HepG2 (cell line): ENCODE measurements around the gene HOXA13. TPM values are rescaled to one million over a fixed set of nuclear protein-coding genes. Genes with fewer than 3 reads are reported as not detected.

ENCODE experiments used
- ATAC-seq: fragments of 200-7000 bp; cut with Tn5 transposase; 3 replicates; pipeline ENCODE4 v1.9.1; 2020; ENCODE audit warnings: mild to moderate bottlenecking, moderate library complexity
- BruUV-seq: library from RNA; stranded (reverse); fragments of 400-500 nt; replicated peaks from 2 replicates; lab custom pipeline; 2021; lab: Mats Ljungman, UMichigan
- CTCF ChIA-PET: fragments of 300-600 bp; formaldehyde crosslinking; extraction: SDS; loops from one replicate; lab custom pipeline; 2021; ENCODE audit warnings: low total read pairs, inconsistent platforms, low intra/inter-chr PET ratio; lab: Yijun Ruan, JAX
- POLR2A ChIA-PET: fragments of 350-600 bp; sonication (Branson Sonifier 250); formaldehyde crosslinking; loops from one replicate; lab custom pipeline; 2020; ENCODE audit warnings: antibody characterized with exemption, inconsistent platforms; lab: Yijun Ruan, JAX
- DNase-seq: peaks from one replicate; pipeline ENCODE4 v3.0.0-alpha.2; 2015; ENCODE audit warnings: low spot score
- FAIRE-seq: peaks from 3 replicates; lab custom pipeline; 2011; peaks lifted over from hg19 to GRCh38; lab: Jason Lieb, UNC
- H2AFZ ChIP-seq: one replicate; pipeline ENCODE4 v1.6.1; 2011; ENCODE audit warnings: low read length, inconsistent platforms
- H3K27ac ChIP-seq: fragments of 300-600 bp; 3 replicates; pipeline ENCODE4 v1.8.0; 2011; ENCODE audit warnings: mixed run types, mild to moderate bottlenecking, mixed read lengths, low read length, inconsistent platforms; ENCODE audit not compliant: insufficient read depth; ENCODE audit errors: extremely low read length
- H3K27me3 ChIP-seq, 2 experiments: fragments of 200-600 bp in 1 of 2; 2 replicates in 1 of 2; 3 replicates in 1 of 2; pipeline versions ENCODE4 v1.6.0 to v1.8.0; 2011; ENCODE audit warnings: low read length in 2 of 2, mild to moderate bottlenecking in 2 of 2, moderate library complexity in 2 of 2, inconsistent platforms in 1 of 2; ENCODE audit not compliant: insufficient read depth in 2 of 2, control insufficient read depth in 1 of 2
- H3K36me3 ChIP-seq, 2 experiments: fragments of 200-600 bp in 1 of 2; replicated peaks in 1 of 2; 2 replicates in 1 of 2; 3 replicates in 1 of 2; pipeline versions ENCODE4 v1.5.1 to v1.8.0; 2011; ENCODE audit warnings: low read length in 2 of 2, inconsistent platforms in 1 of 2; ENCODE audit not compliant: insufficient read depth in 2 of 2, control insufficient read depth in 1 of 2
- H3K4me1 ChIP-seq: 2 replicates; pipeline ENCODE4 v1.5.1; 2012; ENCODE audit warnings: low read length, inconsistent platforms; ENCODE audit not compliant: insufficient read depth
- H3K4me2 ChIP-seq: 2 replicates; pipeline ENCODE4 v1.6.0; 2011; ENCODE audit warnings: low read depth, low read length, inconsistent platforms
- H3K4me3 ChIP-seq, 3 experiments: fragments of 200-600 bp in 1 of 3; sonication (generic), shearing (Covaris generic) in 1 of 3; replicated peaks in 1 of 3; 2 replicates each; pipeline ENCODE4 v1.5.1; 2011 to 2016; ENCODE audit warnings: low read length in 3 of 3, inconsistent platforms in 2 of 3, low read depth in 2 of 3, mild to moderate bottlenecking in 2 of 3, control low read depth in 1 of 3, mixed read lengths in 1 of 3; ENCODE audit not compliant: insufficient read depth in 1 of 3
- H3K79me2 ChIP-seq: one replicate; pipeline ENCODE4 v1.6.1; 2011; ENCODE audit warnings: low read length, inconsistent platforms; ENCODE audit not compliant: insufficient read depth
- H3K9ac ChIP-seq: 2 replicates; pipeline ENCODE4 v1.6.0; 2011; ENCODE audit warnings: mild to moderate bottlenecking, low read depth, low read length, inconsistent platforms; ENCODE audit not compliant: insufficient read depth
- H3K9me3 ChIP-seq: 2 replicates; pipeline ENCODE4 v1.5.1; 2012; ENCODE audit warnings: mild to moderate bottlenecking, low read length
- H4K20me1 ChIP-seq: 2 replicates; pipeline ENCODE4 v1.6.0; 2011; ENCODE audit warnings: inconsistent platforms, mild to moderate bottlenecking, low read length, moderate library complexity; ENCODE audit not compliant: insufficient read depth
- HNRNPLL ChIP-seq: fragments of 200-400 bp; formaldehyde crosslinking; IDR thresholded peaks from 2 replicates; pipeline ENCODE4 v1.6.1; 2017; ENCODE audit warnings: mild to moderate bottlenecking, low read depth, low read length; ENCODE audit not compliant: poor library complexity, severe bottlenecking
- KDM5A ChIP-seq: fragments of 200-600 bp; sonication (generic); IDR thresholded peaks from 2 replicates; pipeline ENCODE4 v1.7.0; 2018; ENCODE audit warnings: antibody characterized with exemption, mild to moderate bottlenecking, low read length, borderline replicate concordance
- MLX ChIP-seq: IDR thresholded peaks from 2 replicates; pipeline ENCODE4 v1.6.1; 2016
- MTF2 ChIP-seq: sonication (generic); formaldehyde crosslinking; IDR thresholded peaks from 2 replicates; pipeline ENCODE4 v1.5.0; 2020; ENCODE audit warnings: missing genetic modification reagents, borderline replicate concordance
- MXI1 ChIP-seq: IDR thresholded peaks from 3 replicates; pipeline ENCODE4 v1.6.1; 2012; ENCODE audit warnings: low read depth, low read length, inconsistent platforms, borderline replicate concordance
- MYPOP ChIP-seq: sonication (generic); formaldehyde crosslinking; IDR thresholded peaks from 2 replicates; pipeline ENCODE4 v1.8.1; 2023; ENCODE audit warnings: mild to moderate bottlenecking, moderate library complexity, missing genetic modification reagents
- PAX8 ChIP-seq: sonication (generic); formaldehyde crosslinking; IDR thresholded peaks from 2 replicates; pipeline ENCODE4 v1.8.0; 2022; ENCODE audit warnings: mild to moderate bottlenecking, missing genetic modification reagents, borderline replicate concordance
- PCBP1 ChIP-seq: fragments of 200-400 bp; formaldehyde crosslinking; IDR thresholded peaks from 2 replicates; pipeline ENCODE4 v1.6.1; 2017; ENCODE audit warnings: mild to moderate bottlenecking, low read depth, low read length, borderline replicate concordance
- POGK ChIP-seq: sonication (generic); formaldehyde crosslinking; conservative IDR thresholded peaks from 2 replicates; pipeline ENCODE4 v1.8.0; 2022; ENCODE audit warnings: mild to moderate bottlenecking, moderate library complexity, missing genetic modification reagents
- WIZ ChIP-seq: sonication (generic); formaldehyde crosslinking; IDR thresholded peaks from 2 replicates; pipeline ENCODE4 v1.5.1; 2020; ENCODE audit warnings: mild to moderate bottlenecking, missing genetic modification reagents
- XRCC5 ChIP-seq: fragments of 200-400 bp; formaldehyde crosslinking; optimal IDR thresholded peaks from 2 replicates; pipeline ENCODE3; 2017; ENCODE audit warnings: mild to moderate bottlenecking, low read length
- ZFP37 ChIP-seq: sonication (generic); formaldehyde crosslinking; IDR thresholded peaks from 2 replicates; pipeline ENCODE4 v1.4.0; 2020; ENCODE audit warnings: missing genetic modification reagents, borderline replicate concordance
- ZNF331 ChIP-seq: sonication (generic); formaldehyde crosslinking; IDR thresholded peaks from 2 replicates; pipeline ENCODE4 v1.4.0; 2020; ENCODE audit warnings: missing genetic modification reagents
- ZNF687 ChIP-seq: sonication (generic); formaldehyde crosslinking; IDR thresholded peaks from 2 replicates; pipeline ENCODE4 v1.5.1; 2020; ENCODE audit warnings: mild to moderate bottlenecking, missing genetic modification reagents, moderate library complexity
- ZZZ3 ChIP-seq: sonication (generic); formaldehyde crosslinking; IDR thresholded peaks from 2 replicates; pipeline ENCODE4 v1.4.0; 2020; ENCODE audit warnings: missing genetic modification reagents, mild to moderate bottlenecking, borderline replicate concordance
- WGBS: methylation state at CpG from one replicate; pipeline ENCODE4 v1.1.6; 2017; ENCODE audit warnings: low lambda C conversion rate; 5-methylcytosine and 5-hydroxymethylcytosine counted together
- in situ Hi-C: cut with HindIII; loops from 2 replicates; pipeline ENCODE4 v1.10.0; 2017; ENCODE audit warnings: low pct_unique_long_range_greater_than_20kb; ENCODE audit not compliant: extremely low pct_ligation_motif_present
- intact Hi-C: fragments of 100-400 bp; cut with micrococcal nuclease; formaldehyde crosslinking; loops from one replicate; pipeline ENCODE4 v1.10.0; 2022; ENCODE audit not compliant: unreplicated experiment
- polyA plus RNA-seq, 8 experiments: library from polyadenylated mRNA; depleted of rRNA in 3 of 8; stranded (reverse) in 7 of 8; unstranded in 1 of 8; fragments of >200 nt; fragmentation: Illumina TruSeq in 4 of 8; extraction: Trizol in 4 of 8; gene quantifications; 2 replicates each; pipeline versions ENCODE4 v1.2.1 to v1.2.3, GENCODE V29; 2011 to 2016; ENCODE audit warnings: low read depth in 4 of 8, missing spikeins in 1 of 8, mixed read lengths in 1 of 8; ENCODE audit not compliant: insufficient read depth in 1 of 8
- total RNA-seq, 5 experiments: library from RNA; depleted of rRNA; stranded (reverse); fragments of >200 nt; fragmentation: Illumina TruSeq; extraction: Trizol; gene quantifications; 2 replicates each; pipeline ENCODE4 v1.2.3, GENCODE V29; 2016; ENCODE audit warnings: low read depth in 1 of 5

The HOXA13 gene
- total and polyA plus RNA-seq, 2 of the 13 experiments (the other 11 are each of a cell fraction or from before 2014, with no cell fraction given): 0.01 to 0.04 TPM

GRCh38 chr7:27182861-27183681, 16.8 kb downstream of the HOXA13 start:
- FAIRE-seq (no peak), DNase-seq (no peak), ATAC-seq (peak; percentile 16)
- Histone ChIP-seq H3K9me3 (no peaks in the 10 kb centered on the region), H3K4me1 (peaks cover 42% of the 10 kb centered on the region), H3K27me3 (peaks cover 28 to 93% of the 10 kb centered on the region in 2 experiments), H3K4me2 (peak overlapping the region; percentile 84), H3K36me3 (no peaks in the 10 kb centered on the region), H3K9ac (no peak overlapping the region), H4K20me1 (peaks cover 6% of the 10 kb centered on the region; the same call in 1 of the 2 replicates), H2AFZ (no peak overlapping the region), H3K4me3 (peak overlapping the region in 2 of 3 experiments; percentile 64 to 67; a peak in 2 of 6 replicates), H3K79me2 (no peaks in the 10 kb centered on the region), H3K27ac (no peak overlapping the region)
- BruUV-seq: no TSS peak
- 34% methylated on average over 14 of the region's 39 CpGs for WGBS
- ChIA-PET POLR2A (no interaction called here), CTCF (no interaction called here)
- intact Hi-C loops: no loop called here
- in situ Hi-C loops: no loop called here
- no peak for TF ChIP-seq PAX8 (CRISPR knock-in tag)
- no peak for TF ChIP-seq ZNF331 (CRISPR knock-in tag)
- 0 out of 2 replicates have a peak, but pooled peaks have one; percentile 9 for TF ChIP-seq MYPOP (CRISPR knock-in tag)
- 0 out of 2 replicates have a peak, but pooled peaks have one; percentile 12 for TF ChIP-seq ZNF687 (CRISPR knock-in tag)
- no peak for TF ChIP-seq ZZZ3 (CRISPR knock-in tag)
- TF ChIP-seq XRCC5: peak; percentile 18
- TF ChIP-seq MLX (CRISPR knock-in tag): no peak
- no peak for TF ChIP-seq POGK (CRISPR knock-in tag)
- TF ChIP-seq WIZ (CRISPR knock-in tag): no peak
- no peak for TF ChIP-seq KDM5A
- TF ChIP-seq ZFP37: no peak
- TF ChIP-seq MXI1: no peak
- 0 out of 2 replicates have a peak, but pooled peaks have one; percentile 34 for TF ChIP-seq PCBP1
- no peak for TF ChIP-seq MTF2
- TF ChIP-seq HNRNPLL: peak; percentile 8
